GM21825 (cell line): ENCODE data around the gene SLC5A11.
"Not testable (repeated sequence)": the region's sequence is repeated elsewhere in the genome, so short reads cannot be mapped to it uniquely, and the experiment has no call there.

Source experiments
- ATAC-seq: cut with Tn5 transposase; IDR thresholded peaks from one replicate; pipeline ENCODE4 v1.9.1; 2021; ENCODE audit warnings: mild to moderate bottlenecking, moderate library complexity; ENCODE audit not compliant: unreplicated experiment

SLC5A11 gene

GRCh38 chr16:24834459-24835335 lies 11.1 kb upstream of the SLC5A11 start:
- ATAC-seq, result no peak

DNA sequence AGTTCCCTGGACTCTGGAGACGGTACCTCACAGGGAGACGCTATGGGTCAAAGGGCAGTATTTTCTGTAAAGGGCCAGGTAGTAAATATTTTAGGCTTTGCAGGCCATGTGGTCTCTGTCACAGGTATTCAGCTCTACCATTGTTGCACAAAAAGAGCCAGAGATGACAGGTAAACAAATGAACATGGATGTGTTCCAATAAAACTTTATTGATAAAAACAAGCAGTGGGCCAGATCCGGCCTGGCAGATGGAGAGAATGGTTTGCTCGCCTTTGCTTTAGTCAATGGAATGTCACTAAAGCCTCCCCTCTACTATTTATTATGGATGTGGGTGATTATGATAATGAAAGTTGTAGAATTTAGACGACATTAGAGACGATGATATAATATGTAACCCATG lies 8.9 kb upstream of the SLC5A11 start:
- ATAC-seq, result no peak

DNA sequence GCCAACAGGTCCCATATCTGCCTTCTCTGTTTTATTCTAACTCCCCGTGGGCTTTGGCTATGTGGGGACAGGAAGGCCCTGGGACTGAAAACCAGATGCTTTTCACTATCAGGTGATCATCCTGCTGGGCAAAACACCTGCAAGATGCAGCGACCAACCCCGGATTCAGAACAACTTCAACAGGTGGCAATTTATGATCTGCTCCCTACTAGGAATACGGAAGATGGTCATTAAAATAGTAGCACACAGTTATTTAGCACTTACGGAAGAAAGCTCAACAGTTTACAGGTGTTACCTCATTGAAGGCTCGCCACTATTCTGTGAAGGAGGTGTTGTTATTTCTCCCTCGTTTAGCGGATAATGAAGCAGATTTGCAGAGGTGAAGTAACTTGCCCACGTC lies 7.8 kb upstream of the SLC5A11 start:
- ATAC-seq, result no peak

GRCh38 chr16:24838554-24839266 lies 7.1 kb upstream of the SLC5A11 start:
- no peak for ATAC-seq

GRCh38 chr16:24839347-24839972 lies 6.3 kb upstream of the SLC5A11 start:
- no peak for ATAC-seq

- no peak for ATAC-seq
Observed at GRCh38 chr16:24841291-24841690, 4.5 kb upstream of the SLC5A11 start.

DNA sequence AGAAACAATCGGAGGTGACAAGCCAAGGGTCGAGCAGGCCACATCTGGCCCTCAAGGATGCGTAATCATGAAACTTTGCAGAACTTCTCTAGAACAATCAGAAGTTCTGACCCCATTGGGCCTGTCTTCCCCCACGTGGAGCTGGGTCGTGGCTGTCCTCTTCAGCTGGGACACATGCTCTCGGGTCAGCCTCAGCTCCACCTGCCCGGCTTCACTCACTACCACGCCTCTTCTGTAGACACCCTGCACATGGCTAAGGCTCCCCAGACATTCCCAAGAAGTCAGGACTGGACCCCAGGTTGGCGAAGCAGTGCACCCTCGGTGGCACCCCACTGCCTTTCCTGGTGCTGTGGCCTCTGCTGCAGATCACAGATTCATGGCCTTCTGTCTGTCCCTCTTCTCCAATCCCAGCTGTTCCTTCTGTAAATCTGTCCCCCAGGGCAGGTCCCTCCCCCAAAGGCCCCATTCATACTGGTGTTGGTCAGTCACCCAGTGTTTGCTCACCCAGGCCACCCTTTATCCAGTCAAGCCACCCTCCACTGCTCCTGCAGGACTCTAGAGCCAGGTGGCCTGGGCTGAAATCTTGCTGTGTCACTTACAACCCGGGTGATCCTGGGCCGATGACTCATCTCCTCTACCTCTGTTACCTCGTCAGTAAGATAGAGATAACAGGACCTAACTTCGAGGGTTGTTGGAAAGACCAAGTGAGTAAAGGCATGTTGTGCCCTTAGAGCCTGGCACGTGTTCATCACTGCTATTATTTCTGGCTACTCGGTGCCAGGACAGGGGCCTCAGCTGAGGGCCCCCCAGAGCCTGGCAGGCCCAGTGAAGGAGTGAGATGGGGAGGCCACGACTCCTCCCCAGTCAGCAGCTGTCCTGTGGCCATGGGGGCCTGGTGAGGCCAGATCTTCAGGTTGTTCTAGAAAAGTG lies 1.4 kb upstream of the SLC5A11 start:
- no peak for ATAC-seq

DNA sequence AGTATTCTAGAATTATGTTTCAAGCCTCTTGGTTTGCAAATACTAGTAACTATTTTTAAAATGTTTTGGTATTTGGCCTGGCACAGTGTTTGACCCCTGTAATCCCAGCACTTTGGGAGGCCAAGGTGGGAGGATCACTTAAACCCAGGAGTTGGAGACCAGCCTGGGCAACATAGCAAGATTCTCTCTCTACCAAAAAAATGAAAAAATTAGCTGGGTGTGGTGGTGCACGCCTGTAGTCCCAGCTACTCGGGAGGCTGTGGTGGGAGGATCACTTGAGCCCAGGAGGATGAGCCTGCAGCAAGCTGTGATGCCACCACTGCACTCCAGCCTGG lies 765 bp upstream of the SLC5A11 start:
- ATAC-seq, result not testable (repeated sequence)

GRCh38 chr16:24846548-24847357 lies 990 bp downstream of the SLC5A11 start:
- ATAC-seq, result no peak

GRCh38 chr16:24847358-24847664 lies 1.5 kb downstream of the SLC5A11 start:
- no peak for ATAC-seq

- no peak for ATAC-seq
Observed at GRCh38 chr16:24848065-24848464, 2.3 kb downstream of the SLC5A11 start.

GRCh38 chr16:24849641-24850040 lies 3.9 kb downstream of the SLC5A11 start:
- no peak for ATAC-seq

GRCh38 chr16:24850289-24850938 lies 4.7 kb downstream of the SLC5A11 start:
- ATAC-seq, result no peak

- ATAC-seq, result no peak
Observed at GRCh38 chr16:24851700-24852099, 5.9 kb downstream of the SLC5A11 start.

- no peak for ATAC-seq
Observed at GRCh38 chr16:24852281-24852721, 6.5 kb downstream of the SLC5A11 start.

DNA sequence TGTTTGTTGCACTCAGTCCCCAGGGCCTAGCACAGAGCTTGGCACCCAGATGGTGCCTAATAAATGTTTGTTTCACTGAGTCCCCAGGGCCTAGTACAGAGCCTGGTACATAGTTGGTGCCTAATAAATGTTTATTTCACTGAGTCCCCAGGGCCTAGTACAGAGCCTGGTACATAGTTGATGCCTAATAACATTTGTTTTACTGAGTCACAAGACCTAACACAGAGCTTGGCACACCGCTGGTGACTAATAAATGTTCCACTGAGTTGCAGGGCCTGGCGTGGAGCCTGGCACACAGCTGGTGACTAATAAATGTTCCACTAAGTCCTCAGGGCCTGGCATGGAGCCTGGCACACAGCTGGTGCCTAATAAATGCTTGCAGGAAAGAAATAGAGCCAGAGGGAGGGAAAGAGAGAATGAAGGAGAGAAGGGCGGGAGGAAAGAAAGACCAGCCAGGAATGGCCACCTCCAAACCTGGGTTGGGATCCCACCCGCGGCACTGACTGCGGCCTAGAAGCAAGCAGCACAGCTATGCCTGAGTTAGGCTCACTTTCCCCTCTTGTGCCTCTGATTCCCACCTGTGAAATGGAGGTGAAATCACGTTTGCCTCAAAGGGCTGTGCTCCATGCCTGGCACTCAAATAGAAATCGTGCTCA lies 7.5 kb downstream of the SLC5A11 start:
- no peak for ATAC-seq

DNA sequence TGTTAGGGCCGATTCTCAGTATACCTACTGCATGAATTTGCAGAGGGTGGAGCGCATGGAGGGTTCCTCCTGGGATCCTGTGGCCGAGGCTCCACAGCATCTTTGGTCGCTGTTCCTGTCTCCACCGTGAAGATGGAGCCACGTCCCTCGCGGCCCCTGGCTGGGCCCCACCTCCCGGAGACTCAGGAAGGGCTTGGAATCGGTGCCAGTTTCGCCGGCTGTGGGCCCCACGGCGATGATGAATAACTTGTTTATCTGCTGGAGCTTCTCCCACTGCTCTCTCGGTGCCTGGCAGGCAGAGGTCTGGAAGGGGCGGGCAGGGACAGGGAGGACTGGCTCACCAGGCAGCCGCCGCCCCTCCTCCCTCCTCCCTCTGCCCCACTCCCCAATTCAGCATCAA lies 8.1 kb downstream of the SLC5A11 start:
- ATAC-seq, result no peak

GRCh38 chr16:24854607-24855171 lies 8.9 kb downstream of the SLC5A11 start:
- ATAC-seq, result no peak

- ATAC-seq, result no peak
Observed at GRCh38 chr16:24855678-24856077, 9.9 kb downstream of the SLC5A11 start.
